ENCODE results near the gene CNPY2.
A peak's percentile ranks its signal among the peaks of the same experiment; 100 is the strongest.
"Not testable (repeated sequence)": the region's sequence is repeated elsewhere in the genome, so short reads cannot be mapped to it uniquely, and the experiment has no call there.

CNPY2 gene

DNA sequence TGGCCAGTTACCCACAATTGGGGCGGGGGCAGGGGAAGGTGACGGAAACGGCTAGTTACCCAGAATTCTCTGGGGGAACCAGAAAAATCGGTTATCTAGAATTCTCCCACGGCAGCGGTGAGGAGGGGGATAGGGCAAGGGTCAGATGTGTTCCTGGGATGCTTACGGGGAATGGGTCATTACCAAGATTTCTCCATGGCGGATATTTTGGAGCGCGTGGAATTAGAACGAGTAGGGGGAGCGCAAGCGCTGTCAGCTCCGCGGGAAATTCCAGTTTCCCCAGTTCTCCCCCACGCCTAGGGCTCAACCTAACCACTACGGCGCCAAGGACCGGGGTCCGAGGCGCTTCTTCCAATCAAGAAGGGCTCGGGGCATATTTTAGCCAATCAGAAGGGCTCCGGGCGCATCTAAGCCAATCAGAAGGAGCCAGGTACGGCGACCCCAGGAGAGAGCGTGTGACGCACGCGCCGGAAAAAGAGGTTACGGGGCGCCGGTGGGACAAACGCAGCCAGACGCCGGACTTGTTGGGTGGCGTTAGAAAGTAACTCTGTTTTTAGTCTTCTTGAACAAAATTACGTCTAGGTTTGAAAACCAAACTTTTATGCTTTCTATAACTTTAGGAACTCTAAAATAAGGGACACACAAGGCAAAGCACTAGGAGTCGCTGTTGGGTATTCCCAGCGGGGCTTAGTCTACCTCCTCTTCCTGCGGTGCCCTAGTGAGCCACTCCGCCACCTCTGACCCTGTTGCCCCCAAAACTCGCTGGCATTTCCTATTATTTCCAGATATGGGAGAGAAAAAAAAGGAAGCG, 18.1 kb upstream of the CNPY2 start, which contains the start of gene PAN2:
TSS of gene PAN2 (minus strand) at position 322 of the 811 bp plus-strand sequence. CDS start 906 bp downstream, outside the sequence.
- FAIRE-seq = peak; percentile 94

DNA sequence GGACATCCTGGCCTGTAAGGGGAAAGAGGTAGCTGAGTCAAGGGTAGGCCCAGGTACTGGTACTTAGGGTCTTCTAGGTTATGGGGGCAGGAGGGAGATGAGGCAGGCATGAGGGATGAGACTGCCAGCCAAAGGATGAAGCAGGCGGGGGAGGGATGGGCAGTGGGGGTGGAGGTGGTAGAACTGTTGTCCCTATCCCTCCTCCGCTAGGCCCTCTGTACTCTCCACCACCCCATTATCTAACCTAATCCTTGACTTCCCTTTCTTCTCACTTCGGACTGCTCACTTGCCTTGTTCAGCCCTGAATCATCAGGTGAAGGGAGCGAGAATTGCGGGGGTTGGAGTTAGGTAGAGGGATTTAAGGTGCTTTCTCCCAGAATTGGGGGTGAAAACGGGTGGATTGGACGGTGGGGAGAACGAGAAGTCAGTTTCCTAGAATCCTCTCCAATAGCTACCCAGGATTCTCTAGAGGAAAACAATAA, 17.4 kb upstream of the CNPY2 start:
- no peak for FAIRE-seq

DNA sequence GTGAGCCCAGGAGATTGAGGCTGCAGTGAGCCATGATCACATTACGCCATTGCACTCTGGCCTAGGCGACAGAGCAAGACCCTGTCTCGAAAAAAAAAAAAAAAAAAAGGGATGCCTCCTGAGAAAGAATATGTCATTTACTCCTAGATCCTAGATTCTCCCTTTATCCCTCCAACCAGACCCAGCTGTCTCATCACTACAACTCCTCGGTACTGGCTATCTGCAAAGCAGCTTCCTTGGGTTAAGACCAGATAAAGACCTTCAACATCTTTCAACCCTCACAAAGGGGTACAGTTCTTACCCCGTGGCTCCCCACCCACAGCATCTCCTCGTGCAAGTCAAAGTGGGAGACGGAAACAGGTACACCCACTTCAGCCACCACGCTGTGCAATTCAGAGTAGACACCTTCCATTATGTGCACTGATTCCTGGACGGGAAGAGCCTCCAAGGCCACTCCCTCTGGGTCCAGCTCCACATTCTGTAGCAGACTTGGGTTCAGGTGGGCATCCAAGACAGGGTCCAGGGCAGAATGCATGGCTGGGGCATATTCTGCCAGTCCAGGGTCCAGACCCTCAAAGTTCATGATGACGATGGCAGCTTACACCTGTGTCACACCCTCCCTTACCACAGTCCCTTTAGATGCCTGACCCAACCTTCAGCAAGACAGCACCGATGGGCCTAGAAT, 16.9 kb upstream of the CNPY2 start:
- no peak for FAIRE-seq

DNA sequence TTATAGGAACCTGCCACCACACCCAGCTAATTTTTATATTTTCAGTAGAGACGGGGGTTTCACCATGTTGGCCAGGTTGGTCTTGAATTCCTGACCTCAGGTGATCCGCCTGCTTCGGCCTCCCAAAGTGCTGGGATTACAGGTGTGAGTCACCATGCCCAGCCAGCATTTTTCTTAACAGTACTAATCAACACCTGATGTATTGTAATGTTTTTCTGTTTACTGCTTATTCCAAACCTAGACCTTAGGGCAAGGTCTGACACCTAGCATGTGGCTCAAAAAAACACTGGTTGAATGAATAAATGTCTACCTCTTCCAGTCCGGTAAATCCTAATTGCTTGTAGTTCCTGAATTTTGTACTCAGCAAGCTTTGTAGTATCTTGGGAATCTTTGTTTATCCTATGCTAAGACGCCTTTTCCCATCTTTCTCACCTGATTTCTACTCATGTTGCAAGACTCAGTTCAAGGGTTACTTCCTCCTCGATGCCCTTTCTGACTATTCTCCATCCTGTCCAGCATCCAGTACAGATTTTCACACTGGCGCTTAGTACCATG, 15.2 kb upstream of the CNPY2 start:
- no peak for FAIRE-seq

DNA sequence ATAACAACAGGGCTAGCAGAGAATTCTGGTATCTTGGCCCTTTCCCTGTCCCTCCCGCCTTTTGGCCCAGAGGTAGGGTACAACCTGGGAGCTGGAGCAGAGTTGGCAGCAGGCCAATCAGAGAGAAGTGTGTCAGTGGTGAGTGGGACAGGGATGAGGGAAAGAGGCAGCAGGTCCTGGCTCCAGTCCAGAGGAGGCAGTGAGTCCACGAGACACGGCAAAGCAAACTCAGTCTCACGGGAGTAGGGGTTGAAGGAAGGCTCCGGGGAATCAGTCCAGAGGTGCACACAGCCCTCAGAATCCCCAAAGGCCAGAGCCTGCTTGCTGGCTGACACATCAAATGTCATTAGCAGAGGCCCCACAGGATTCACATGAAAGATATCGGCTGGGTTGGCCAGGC, 10.7 kb upstream of the CNPY2 start:
- FAIRE-seq = no peak

DNA sequence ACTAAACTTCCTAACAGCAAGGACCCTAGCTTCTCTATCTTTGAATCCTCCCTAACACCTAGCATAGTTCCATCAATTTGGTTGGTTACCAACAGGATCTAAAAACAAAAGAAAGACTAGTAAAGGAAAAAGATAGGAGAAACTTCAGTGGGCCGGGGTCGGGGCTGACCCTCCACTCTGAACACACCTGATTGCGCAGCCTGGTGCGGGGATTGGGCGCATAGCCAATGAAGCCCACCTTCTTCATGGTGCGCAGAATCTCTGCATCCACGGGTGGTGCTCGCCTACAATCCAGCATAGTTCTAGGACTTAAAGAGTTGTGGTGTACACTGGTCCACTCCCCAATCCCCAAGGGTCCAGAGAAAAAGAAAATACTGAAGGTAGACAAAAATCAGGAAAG, 10.3 kb upstream of the CNPY2 start:
- no peak for FAIRE-seq

DNA sequence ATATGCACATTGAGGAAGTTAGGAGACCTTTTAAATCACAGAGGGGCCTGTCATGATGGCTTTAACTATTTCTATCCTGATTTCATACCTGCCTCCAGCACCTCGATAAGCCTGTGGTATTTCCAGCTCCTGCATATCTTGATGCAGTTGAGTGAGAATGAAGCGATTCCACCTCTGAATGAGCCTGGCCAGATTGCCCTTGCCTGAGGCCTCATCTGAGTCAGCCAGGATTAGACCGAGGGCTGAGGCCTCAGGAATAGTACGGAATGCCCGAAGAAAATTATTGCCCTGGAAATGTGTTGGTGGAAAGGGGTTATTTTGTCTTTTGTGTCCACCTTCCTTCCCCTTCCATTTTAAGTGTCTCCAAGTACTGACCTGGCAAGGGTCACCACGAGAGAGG, 8.4 kb upstream of the CNPY2 start:
- no peak for FAIRE-seq

DNA sequence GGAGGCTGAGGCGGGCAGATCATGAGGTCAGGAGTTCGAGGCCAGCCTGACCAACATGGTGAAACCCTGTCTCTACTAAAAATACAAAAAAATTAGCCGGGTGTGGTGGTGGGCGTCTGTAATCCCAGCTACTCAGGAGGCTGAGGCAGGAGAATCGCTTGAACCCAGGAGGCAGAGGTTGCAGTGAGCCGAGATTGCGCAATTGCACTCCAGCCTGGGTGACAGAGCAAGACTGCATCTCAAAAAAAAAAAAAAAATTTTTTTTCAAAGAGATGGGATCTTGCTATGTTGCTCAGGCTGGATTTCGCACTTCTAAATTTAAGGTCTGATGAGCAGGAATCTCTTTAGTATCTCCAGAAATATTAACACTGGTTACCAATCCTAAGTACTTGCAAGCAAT, 5.8 kb upstream of the CNPY2 start:
- FAIRE-seq = not testable (repeated sequence)

DNA sequence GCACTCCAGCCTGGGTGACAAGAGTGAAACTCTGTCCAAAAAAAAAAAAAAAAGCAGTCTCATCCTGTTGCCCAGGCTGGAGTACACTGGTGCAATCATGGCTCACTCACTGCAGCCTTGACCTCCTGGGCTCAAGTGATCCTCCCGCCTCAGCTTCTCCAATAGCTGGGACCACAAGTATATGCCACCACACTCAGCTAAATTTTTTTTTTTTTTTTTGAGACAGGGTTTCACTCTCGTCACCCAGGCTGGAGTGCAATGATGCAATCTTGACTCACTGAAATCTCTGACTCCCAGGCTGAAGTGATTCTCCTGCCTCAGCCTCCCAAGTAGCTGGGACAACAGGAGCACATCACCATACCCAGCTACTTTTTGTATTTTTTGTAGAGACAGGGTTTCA, 5.2 kb upstream of the CNPY2 start:
- FAIRE-seq = no peak

DNA sequence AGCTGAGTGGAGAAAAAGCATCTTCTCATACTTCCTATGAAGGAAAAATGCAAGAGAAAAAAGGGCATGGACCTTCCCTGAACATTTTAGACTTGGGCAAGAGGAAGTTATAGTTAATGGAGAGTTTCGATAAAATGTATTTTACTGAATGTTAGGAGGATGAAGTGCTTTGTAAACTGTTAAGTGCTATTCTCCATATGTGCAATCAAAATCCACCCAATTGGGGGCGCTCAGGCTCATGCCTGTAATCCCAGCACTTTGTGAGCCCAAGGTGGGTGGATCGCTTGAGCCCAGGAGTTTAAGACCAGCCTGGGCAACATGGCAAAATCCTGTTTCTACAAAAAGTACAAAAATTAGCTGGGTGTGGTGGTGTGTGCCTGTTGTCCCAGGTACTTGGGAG, 1.9 kb upstream of the CNPY2 start:
- FAIRE-seq = no peak

DNA sequence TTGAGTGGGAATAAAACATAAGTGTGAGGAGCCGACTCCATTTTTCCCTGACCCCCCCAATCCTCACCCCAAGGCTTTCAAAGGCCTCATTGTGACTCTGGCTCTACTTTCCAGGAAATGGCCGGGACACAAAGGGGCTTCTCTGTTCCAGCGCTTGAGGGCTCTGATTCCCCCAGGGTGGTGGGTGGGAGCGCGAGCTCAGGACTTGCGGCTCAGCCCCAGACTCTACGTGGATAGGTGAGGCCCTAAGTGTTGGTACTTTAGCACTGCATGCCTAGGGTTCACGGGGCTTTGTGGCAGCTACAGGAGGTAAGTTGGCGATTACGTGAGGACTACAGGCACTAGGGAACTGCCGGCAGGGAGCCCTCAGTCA, 553 bp downstream of the CNPY2 start:
- FAIRE-seq = no peak

DNA sequence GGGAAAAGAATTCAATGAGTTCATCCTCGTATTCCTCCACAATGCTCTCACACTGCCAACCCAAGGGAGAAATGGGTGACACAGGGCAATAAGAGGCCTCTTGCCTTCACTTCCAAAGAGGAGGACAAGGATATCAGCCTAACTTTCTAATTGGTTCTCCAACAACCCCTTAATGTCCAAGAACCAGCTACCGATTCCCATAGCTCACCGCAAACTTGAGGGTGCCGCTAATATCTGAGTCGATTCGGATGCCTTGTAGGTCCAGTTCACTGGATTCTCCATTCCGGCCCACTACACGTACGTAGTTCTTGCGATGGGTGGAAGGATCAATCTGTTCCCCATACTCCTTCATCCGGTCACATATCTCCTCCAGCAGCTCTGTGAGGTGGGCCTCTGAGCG, 4.8 kb downstream of the CNPY2 start:
- no peak for FAIRE-seq

DNA sequence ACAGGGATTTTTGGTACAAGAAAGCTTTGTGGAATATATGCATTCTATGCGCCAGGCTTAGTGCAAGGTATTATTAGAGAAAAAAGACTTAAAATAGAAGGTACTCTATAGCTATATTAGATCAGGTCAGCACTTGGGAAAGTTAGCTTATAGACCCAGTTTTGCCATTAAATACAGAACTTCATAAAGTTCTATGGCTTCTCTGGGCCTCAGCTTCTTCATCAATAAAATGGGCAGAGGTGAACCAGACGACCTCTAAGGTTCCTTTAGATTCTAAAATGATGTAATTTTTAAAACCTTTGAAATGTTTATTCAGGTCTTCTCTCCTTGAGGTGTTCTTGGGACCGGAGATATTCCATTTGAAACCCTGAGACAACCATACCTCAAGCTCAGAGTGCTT, 7.1 kb downstream of the CNPY2 start:
- no peak for FAIRE-seq

DNA sequence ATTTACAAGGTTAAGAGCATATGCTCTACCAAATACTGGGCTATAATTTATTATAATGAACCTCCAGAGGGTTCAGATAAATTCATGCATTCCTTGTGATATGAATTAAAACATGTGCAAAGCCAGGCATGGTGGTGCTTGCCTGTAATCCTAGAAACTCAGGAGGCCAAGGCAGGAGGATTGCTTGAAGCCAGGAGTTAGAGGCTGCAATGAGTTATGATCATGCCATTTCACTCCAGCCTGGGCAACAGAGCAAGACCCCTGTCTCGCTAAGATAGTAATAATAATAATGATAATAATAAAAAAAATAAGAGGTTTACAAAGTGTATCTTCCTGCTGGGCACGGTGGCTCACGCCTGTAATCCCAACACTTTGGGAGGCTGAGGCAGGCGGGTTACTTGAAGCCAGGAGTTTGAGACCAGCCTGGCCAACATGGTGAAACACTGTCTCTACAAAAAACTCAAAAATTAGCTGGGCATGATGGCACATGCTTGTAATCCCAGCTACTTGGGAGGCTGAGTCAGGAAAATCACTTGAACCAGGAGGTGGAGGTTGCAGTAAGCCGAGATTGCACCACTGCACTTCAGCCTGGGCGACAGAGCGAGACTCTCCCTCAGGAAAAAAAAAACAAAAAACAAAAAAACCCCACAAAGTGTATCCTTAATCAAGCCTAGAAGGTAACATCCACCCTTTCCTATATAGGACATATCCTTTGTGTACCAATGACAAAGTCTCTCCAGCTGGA, 8.4 kb downstream of the CNPY2 start:
- no peak for FAIRE-seq

DNA sequence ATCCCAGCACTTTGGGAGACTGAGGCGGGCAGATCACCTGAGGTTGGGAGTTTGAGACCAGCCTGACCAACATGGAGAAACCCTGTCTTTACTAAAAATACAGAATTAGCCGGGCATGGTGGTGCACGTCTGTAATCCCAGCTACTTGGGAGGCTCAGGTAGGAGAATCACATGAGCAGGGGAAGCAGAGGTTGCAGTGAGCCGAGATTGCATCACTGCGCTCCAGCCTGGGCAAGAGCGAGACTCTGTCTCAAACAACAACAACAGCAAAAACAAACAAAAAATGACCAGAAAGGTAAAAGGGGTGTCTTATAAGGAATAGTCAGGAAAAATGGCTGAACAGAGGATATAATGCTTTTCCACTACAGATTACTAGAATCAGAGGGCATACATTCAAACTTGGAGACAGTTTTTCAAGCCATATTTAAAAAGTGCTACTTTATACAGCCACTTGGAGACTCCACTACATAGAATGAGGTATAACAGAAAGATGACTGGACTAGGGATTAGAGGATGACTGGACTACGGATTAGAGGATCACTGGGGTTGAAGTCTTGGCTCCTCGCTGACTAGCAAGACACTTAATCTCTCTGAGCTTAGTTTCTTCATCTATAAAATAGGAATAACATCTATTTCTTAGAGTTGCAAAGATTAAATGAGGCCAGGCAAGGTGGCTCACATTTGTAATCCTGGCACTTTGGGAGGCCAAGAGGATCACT, 10.8 kb downstream of the CNPY2 start:
- FAIRE-seq = no peak

DNA sequence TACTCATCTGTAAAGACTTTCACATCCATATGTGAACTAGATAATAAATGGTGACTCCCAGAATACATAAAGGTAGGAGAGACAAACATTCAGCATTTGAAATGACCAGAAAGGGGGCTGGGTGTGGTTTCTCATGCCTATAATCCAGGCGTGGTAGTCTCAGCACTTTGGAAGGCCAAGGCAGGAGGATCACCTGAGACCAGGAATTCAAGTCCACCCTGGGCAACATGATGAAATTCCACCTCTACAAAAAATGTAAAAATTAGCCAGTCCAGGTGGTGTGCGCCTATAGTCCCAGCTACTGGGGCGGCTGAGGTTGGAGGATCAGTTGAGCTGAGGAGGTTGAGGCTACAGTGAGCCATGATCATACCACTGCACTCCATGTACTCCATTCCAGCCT, 11.5 kb downstream of the CNPY2 start:
- FAIRE-seq = no peak

DNA sequence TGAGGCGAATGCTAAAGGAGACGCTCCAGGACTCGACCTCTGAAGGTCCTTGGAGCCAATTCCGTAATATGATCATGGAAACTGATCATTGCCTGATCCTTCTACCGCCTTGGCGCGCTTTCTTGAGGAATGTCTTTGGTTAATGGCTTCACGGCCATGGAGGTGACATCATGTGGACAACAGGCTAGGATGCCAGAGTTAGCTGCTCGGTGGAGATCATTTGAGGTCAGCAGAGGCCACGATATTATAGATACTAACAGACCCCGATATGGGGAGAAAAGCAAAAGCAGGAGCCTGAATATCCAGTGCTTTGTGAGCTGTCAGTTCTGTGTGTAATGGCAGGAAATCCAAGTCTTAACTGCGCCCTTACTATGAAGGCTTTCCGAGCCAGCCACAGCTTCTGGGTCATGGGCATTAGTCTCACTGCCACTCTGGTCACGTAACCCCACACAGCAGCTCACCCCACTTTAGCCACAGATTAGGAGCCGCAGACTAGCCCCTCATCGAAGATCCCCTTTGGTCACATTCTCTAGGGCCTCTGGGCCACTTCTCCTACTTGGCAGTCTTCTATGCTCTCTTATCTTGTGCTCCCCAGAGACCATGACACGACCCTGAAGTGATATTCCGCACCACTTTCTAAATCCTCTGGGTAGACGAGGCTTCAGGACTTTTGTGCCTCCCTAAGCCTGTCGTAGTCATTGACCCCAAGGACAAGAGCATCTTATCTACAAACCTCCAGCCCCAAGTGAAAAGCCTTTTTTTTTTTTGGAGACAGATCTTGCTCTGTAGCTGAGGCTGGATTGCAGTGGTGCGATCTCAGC, 14.9 kb downstream of the CNPY2 start:
- FAIRE-seq = no peak

DNA sequence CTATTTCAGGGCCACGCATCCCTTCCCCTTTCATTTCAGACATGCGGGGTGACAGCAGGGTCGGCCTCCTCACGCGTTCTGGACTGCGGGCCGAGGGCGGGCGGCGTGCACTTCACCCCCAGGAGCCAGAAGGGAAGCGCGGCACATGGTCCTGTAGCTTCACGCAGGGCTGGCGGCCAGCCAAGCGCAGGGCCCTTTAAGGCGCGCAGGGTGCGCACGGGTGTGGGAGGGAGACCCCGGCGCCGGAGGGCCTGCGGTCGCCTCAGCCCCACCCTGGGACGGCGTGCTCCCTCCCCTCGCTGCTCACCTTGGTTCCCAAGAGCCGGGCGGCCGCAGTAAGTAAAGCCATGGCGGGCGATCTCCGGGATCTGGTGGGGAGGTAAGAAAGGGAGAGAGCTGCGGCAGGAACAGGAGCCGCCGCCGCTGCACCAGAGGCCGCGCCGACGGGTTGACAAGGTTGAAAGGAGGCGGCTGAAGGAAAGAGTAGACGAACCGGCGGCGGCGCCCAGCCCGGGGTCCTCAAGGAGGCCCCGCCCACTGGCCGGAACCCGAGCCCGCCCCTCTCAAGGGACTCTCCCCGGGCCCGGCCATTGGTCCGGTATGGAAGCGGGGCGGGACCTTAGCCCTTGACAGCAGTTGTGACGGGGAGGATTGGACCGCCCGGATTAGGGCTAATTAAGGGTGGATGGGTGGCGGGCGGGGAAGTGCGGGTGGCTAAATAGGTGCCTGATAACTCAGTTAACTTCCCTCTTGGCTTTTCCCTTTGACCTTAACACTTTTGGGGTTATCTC, 15.7 kb downstream of the CNPY2 start, which contains the start of gene CS:
TSS of gene CS (minus strand) at position 478 of the 791 bp plus-strand sequence. CDS start at position 349, 129 bp downstream.
- peak; percentile 95 for FAIRE-seq

DNA sequence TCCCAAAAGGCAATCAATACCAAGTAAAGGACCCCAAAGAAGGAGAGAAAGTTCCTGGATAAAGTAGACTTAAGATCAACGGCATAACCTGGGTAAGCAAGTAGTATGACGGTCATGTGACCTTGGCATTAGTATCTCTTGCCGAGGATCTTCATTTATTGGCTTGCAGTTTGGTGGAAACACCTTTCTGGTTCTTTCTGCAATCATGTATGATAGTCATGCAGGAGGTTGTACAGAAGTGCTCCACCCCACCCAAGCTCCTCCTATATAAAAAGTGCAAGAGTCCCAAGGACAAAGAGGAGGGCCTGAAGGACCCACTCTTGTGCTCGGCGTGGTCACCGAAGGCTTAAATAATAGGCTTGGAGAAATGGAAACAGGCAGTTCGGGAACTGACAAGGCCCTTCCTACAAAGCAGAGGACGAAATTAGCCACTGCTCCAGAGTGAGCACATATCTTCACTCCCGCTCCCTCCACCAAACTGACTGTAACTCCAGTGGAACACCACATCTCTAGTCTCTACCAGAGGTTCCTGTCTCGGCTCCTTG, 16.4 kb downstream of the CNPY2 start:
- no peak for FAIRE-seq

DNA sequence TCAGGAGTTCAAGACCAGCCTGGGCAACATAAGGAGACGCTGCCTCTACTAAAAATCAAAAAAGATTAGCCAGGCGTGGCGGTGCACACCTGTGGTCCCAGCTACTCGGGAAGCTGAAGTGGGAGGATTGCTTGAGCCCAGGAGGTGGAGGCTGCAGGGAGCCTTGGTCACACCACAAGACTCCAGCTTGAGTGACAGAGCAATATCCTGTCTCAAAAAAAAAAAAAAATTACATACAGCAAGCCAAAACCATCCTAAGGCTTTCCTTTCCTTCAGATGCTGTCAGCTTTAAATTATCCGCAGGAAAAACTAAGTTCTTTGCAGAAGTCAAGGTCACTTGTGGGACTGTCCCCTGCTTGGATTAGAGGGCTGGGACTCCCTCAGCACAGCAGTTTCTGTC, 17.0 kb downstream of the CNPY2 start:
- FAIRE-seq = no peak
